ENCODE data around the gene RGS11. TPM values are rescaled to one million over a fixed set of nuclear protein-coding genes. Genes with fewer than 3 reads are reported as not detected.

Gene RGS11
- polyA plus RNA-seq, 1 donor from 2014 or later = 3.5 TPM

DNA sequence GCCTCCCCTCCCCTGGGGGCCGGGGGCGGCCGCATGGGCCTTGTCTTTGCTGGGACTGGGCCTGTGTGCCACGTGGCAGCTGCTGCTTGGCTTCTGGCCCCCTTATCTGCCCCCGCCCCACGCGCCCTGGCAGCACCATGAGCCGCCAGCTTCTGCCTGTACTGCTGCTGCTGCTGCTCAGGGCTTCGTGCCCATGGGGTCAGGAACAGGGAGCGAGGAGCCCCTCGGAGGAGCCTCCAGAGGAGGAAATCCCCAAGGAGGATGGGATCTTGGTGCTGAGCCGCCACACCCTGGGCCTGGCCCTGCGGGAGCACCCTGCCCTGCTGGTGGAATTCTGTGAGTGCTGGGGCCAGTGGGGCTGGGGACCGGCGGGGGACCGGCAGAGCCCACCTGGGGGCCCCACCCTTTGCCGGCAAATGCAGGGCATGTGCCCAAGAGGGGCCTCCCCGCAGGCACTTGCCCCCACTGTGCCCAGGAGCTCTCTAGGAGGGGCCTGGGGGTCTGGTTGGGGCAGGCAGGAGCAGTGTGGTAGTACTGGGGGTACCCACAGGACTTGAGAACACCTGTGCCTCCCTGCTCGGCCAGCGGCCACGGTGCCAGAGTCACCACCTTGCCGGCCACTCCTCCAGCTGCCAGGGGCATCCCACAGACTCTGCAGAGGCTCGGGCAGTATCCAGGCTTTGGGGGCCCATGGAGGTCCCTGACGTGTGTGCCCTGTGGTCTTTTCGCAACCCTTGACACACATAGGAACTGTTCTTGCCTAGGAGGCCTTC, 7.5 kb upstream of the RGS11 start, which contains the start of gene PDIA2:
TSS of gene PDIA2 (plus strand) at position 132 of the 773 bp plus-strand sequence. CDS start at position 138, 6 bp downstream.
- no peaks in the 10 kb centered on the region for H4K20me1 ChIP-seq (ENCODE audit: insufficient read depth)
- H3K36me3 ChIP-seq (ENCODE audit: insufficient read depth, low read length) = peaks cover 4% of the 10 kb centered on the region
- H3K4me3 ChIP-seq (ENCODE audit: low read length) = no peak within 1 kb of the TSS
- no peaks in the 10 kb centered on the region for H3K79me2 ChIP-seq (replicated peaks; ENCODE audit: insufficient read depth, low read length)
- H3K9ac ChIP-seq (ENCODE audit: low read length) = no peak within 1 kb of the TSS
- H3K27ac ChIP-seq (ENCODE audit: low read length) = no peak within 1 kb of the TSS
- no peak within 1 kb of the TSS for H2AFZ ChIP-seq (ENCODE audit: low read depth, low read length)
- no peaks in the 10 kb centered on the region for H3K9me3 ChIP-seq (ENCODE audit: low read length)
- H3K9me2 ChIP-seq (ENCODE audit: insufficient read depth, low read length) = no peaks in the 10 kb centered on the region
- TF ChIP-seq MXI1 (conservative IDR thresholded peaks at IDR 0.05; ENCODE audit: poor library complexity, severe bottlenecking) = no peak
- no peak for TF ChIP-seq RAD21 (conservative IDR thresholded peaks at IDR 0.05)
- no peak for TF ChIP-seq POLR2AphosphoS5 (IDR thresholded peaks at IDR 0.05)
- TF ChIP-seq EZH2 (IDR thresholded peaks at IDR 0.05; ENCODE audit: borderline replicate concordance, insufficient read depth, low read length, poor library complexity, severe bottlenecking) = no peak
- no peak for TF ChIP-seq TAF1 (IDR thresholded peaks at IDR 0.05; ENCODE audit: low read depth)
- no peak for TF ChIP-seq EP300 (conservative IDR thresholded peaks at IDR 0.05; ENCODE audit: poor library complexity, severe bottlenecking)
- TF ChIP-seq, protein P1, sequence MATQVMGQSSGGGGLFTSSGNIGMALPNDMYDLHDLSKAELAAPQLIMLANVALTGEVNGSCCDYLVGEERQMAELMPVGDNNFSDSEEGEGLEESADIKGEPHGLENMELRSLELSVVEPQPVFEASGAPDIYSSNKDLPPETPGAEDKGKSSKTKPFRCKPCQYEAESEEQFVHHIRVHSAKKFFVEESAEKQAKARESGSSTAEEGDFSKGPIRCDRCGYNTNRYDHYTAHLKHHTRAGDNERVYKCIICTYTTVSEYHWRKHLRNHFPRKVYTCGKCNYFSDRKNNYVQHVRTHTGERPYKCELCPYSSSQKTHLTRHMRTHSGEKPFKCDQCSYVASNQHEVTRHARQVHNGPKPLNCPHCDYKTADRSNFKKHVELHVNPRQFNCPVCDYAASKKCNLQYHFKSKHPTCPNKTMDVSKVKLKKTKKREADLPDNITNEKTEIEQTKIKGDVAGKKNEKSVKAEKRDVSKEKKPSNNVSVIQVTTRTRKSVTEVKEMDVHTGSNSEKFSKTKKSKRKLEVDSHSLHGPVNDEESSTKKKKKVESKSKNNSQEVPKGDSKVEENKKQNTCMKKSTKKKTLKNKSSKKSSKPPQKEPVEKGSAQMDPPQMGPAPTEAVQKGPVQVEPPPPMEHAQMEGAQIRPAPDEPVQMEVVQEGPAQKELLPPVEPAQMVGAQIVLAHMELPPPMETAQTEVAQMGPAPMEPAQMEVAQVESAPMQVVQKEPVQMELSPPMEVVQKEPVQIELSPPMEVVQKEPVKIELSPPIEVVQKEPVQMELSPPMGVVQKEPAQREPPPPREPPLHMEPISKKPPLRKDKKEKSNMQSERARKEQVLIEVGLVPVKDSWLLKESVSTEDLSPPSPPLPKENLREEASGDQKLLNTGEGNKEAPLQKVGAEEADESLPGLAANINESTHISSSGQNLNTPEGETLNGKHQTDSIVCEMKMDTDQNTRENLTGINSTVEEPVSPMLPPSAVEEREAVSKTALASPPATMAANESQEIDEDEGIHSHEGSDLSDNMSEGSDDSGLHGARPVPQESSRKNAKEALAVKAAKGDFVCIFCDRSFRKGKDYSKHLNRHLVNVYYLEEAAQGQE (IDR thresholded peaks at IDR 0.05; ENCODE audit: borderline replicate concordance) = no peak
- TF ChIP-seq, protein P2, sequence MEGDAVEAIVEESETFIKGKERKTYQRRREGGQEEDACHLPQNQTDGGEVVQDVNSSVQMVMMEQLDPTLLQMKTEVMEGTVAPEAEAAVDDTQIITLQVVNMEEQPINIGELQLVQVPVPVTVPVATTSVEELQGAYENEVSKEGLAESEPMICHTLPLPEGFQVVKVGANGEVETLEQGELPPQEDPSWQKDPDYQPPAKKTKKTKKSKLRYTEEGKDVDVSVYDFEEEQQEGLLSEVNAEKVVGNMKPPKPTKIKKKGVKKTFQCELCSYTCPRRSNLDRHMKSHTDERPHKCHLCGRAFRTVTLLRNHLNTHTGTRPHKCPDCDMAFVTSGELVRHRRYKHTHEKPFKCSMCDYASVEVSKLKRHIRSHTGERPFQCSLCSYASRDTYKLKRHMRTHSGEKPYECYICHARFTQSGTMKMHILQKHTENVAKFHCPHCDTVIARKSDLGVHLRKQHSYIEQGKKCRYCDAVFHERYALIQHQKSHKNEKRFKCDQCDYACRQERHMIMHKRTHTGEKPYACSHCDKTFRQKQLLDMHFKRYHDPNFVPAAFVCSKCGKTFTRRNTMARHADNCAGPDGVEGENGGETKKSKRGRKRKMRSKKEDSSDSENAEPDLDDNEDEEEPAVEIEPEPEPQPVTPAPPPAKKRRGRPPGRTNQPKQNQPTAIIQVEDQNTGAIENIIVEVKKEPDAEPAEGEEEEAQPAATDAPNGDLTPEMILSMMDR (IDR thresholded peaks at IDR 0.05; ENCODE audit: poor library complexity, severe bottlenecking) = no peak
- no peak for TF ChIP-seq SMC3 (conservative IDR thresholded peaks at IDR 0.05; ENCODE audit: poor library complexity)
- H3F3A ChIP-seq (ENCODE audit: insufficient read depth, low read length, poor library complexity, severe bottlenecking) = no peaks in the 10 kb centered on the region
- no peak within 1 kb of the TSS for H3K4me2 ChIP-seq (ENCODE audit: low read length)
- peaks cover 12% of the 10 kb centered on the region for H3K27me3 ChIP-seq (ENCODE audit: insufficient read depth, low read depth, low read length)

DNA sequence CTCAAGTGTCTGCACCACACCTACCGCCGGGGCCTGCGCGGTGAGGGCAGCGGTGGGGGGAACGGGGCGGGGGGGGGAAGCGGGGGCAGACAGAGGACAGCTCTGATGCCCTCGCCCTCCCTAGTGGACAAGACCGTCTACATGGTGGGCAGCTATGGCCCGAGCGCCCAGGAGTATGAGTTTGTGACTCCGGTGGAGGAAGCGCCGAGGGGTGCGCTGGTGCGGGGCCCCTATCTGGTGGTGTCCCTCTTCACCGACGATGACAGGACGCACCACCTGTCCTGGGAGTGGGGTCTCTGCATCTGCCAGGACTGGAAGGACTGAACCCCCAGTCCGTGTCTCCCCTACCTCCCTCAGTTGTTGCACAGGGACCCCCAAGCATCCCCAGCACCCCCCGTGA, 6.7 kb upstream of the RGS11 start:
- no peak overlapping the region for H3K4me2 ChIP-seq (ENCODE audit: low read length)
- no peak overlapping the region for H2AFZ ChIP-seq (ENCODE audit: low read depth, low read length)
- no peak overlapping the region for H3K4me3 ChIP-seq (ENCODE audit: low read length)
- peaks cover 4% of the 10 kb centered on the region for H3K36me3 ChIP-seq (ENCODE audit: insufficient read depth, low read length)
- no peaks in the 10 kb centered on the region for H3K79me2 ChIP-seq (replicated peaks; ENCODE audit: insufficient read depth, low read length)
- H3K27ac ChIP-seq (ENCODE audit: low read length) = no peak overlapping the region
- H3K9ac ChIP-seq (ENCODE audit: low read length) = no peak overlapping the region
- no peaks in the 10 kb centered on the region for H3K9me3 ChIP-seq (ENCODE audit: low read length)
- H3K27me3 ChIP-seq (ENCODE audit: insufficient read depth, low read depth, low read length) = peaks cover 12% of the 10 kb centered on the region
- H4K20me1 ChIP-seq (ENCODE audit: insufficient read depth) = no peaks in the 10 kb centered on the region
- TF ChIP-seq EP300 (conservative IDR thresholded peaks at IDR 0.05; ENCODE audit: poor library complexity, severe bottlenecking) (no peak), POLR2AphosphoS5 (IDR thresholded peaks at IDR 0.05) (no peak), RAD21 (conservative IDR thresholded peaks at IDR 0.05) (no peak), EZH2 (IDR thresholded peaks at IDR 0.05; ENCODE audit: borderline replicate concordance, insufficient read depth, low read length, poor library complexity, severe bottlenecking) (no peak), SMC3 (conservative IDR thresholded peaks at IDR 0.05; ENCODE audit: poor library complexity) (no peak), TAF1 (IDR thresholded peaks at IDR 0.05; ENCODE audit: low read depth) (no peak), MXI1 (conservative IDR thresholded peaks at IDR 0.05; ENCODE audit: poor library complexity, severe bottlenecking) (no peak)
- TF ChIP-seq, protein P2 (IDR thresholded peaks at IDR 0.05; ENCODE audit: poor library complexity, severe bottlenecking) = no peak
- TF ChIP-seq, protein P1 (IDR thresholded peaks at IDR 0.05; ENCODE audit: borderline replicate concordance) = no peak
- H3K9me2 ChIP-seq (ENCODE audit: insufficient read depth, low read length) = no peaks in the 10 kb centered on the region
- H3F3A ChIP-seq (ENCODE audit: insufficient read depth, low read length, poor library complexity, severe bottlenecking) = no peaks in the 10 kb centered on the region

All from neural cell (in vitro differentiated cells).